Trophoblast cell (in vitro differentiated cells and primary cell): Measurements from ENCODE around the gene MTPN.

Experiments used
- DNase-seq, 2 donors: peaks; one replicate each; pipeline ENCODE4 v3.0.0-alpha.2; 2016
- H2AFZ ChIP-seq: 2 replicates; pipeline ENCODE4 v1.6.1; 2013; ENCODE audit warnings: low read length, moderate library complexity, mild to moderate bottlenecking; ENCODE audit not compliant: insufficient read depth, poor library complexity
- H2AK5ac ChIP-seq: 2 replicates; pipeline ENCODE4 v1.6.1; 2013; ENCODE audit warnings: mild to moderate bottlenecking, low read length
- H2BK120ac ChIP-seq: 2 replicates; pipeline ENCODE4 v1.6.1; 2013; ENCODE audit warnings: low read length, mild to moderate bottlenecking, moderate library complexity; ENCODE audit not compliant: insufficient read depth, poor library complexity
- H2BK12ac ChIP-seq: 2 replicates; pipeline ENCODE4 v1.6.1; 2013; ENCODE audit warnings: mild to moderate bottlenecking, low read length, moderate library complexity
- H2BK5ac ChIP-seq: 2 replicates; pipeline ENCODE4 v1.6.1; 2013; ENCODE audit warnings: low read length, low read depth, moderate library complexity, mild to moderate bottlenecking; ENCODE audit not compliant: poor library complexity
- H3K14ac ChIP-seq: 2 replicates; pipeline ENCODE4 v1.6.1; 2013; ENCODE audit warnings: mild to moderate bottlenecking, low read length
- H3K18ac ChIP-seq: 2 replicates; pipeline ENCODE4 v1.6.1; 2013; ENCODE audit warnings: mild to moderate bottlenecking, low read length
- H3K23ac ChIP-seq: 2 replicates; pipeline ENCODE4 v1.6.1; 2013; ENCODE audit warnings: low read length
- H3K27ac ChIP-seq: 2 replicates; pipeline ENCODE4 v1.5.1; 2013; ENCODE audit warnings: low read depth, mild to moderate bottlenecking, inconsistent platforms, low read length, moderate library complexity
- H3K27me3 ChIP-seq: 2 replicates; pipeline ENCODE4 v1.6.1; 2013; ENCODE audit warnings: inconsistent platforms, mild to moderate bottlenecking, low read length, moderate library complexity; ENCODE audit not compliant: insufficient read depth
- H3K36me3 ChIP-seq, 2 experiments: 1 replicate in 1 of 2; 2 replicates in 1 of 2; pipeline ENCODE4 v1.6.1; 2013; ENCODE audit warnings: low read length in 2 of 2, mild to moderate bottlenecking in 2 of 2, moderate library complexity in 1 of 2; ENCODE audit not compliant: insufficient read depth in 2 of 2, control insufficient read depth in 1 of 2
- H3K4ac ChIP-seq: 2 replicates; pipeline ENCODE4 v1.6.1; 2013; ENCODE audit warnings: low read depth, mild to moderate bottlenecking, low read length, moderate library complexity
- H3K4me1 ChIP-seq, 2 experiments: 1 replicate in 1 of 2; 2 replicates in 1 of 2; pipeline ENCODE4 v1.6.1; 2013; ENCODE audit warnings: low read length in 2 of 2, mild to moderate bottlenecking in 2 of 2, moderate library complexity in 1 of 2; ENCODE audit not compliant: insufficient read depth in 2 of 2, control insufficient read depth in 1 of 2
- H3K4me2 ChIP-seq: 2 replicates; pipeline ENCODE4 v1.6.1; 2013; ENCODE audit warnings: inconsistent platforms, mild to moderate bottlenecking, low read length, moderate library complexity
- H3K4me3 ChIP-seq: 2 replicates; pipeline ENCODE4 v1.5.1; 2013; ENCODE audit warnings: mild to moderate bottlenecking, low read depth, low read length, inconsistent platforms
- H3K79me1 ChIP-seq: one replicate; pipeline ENCODE4 v1.6.1; 2013; ENCODE audit warnings: low read length
- H3K79me2 ChIP-seq: 2 replicates; pipeline ENCODE4 v1.6.1; 2013; ENCODE audit warnings: low read length, mild to moderate bottlenecking; ENCODE audit not compliant: control insufficient read depth, insufficient read depth, poor library complexity
- H3K9ac ChIP-seq: 2 replicates; pipeline ENCODE4 v1.6.1; 2013; ENCODE audit warnings: mild to moderate bottlenecking, low read length
- H3K9me3 ChIP-seq: 2 replicates; pipeline ENCODE4 v1.6.1; 2013; ENCODE audit warnings: low read depth, mild to moderate bottlenecking, control low read depth, inconsistent platforms, low read length; ENCODE audit not compliant: insufficient read depth
- H4K12ac ChIP-seq: 2 replicates; pipeline ENCODE4 v1.6.1; 2013; ENCODE audit warnings: low read depth, mild to moderate bottlenecking, low read length, moderate library complexity
- H4K8ac ChIP-seq: 2 replicates; pipeline ENCODE4 v1.6.1; 2013; ENCODE audit warnings: low read depth, mild to moderate bottlenecking, low read length, moderate library complexity
- H4K91ac ChIP-seq: one replicate; pipeline ENCODE4 v1.6.1; 2013; ENCODE audit warnings: low read depth, mild to moderate bottlenecking, low read length, moderate library complexity
- WGBS: extraction: QIAGEN DNeasy Blood & Tissue Kit; methylation state at CpG from one replicate; pipeline ENCODE4 v1.1.7; 2013; ENCODE audit warnings: missing lambda C conversion rate; ENCODE audit not compliant: insufficient read length, insufficient coverage; ENCODE audit errors: extremely low coverage; 5-methylcytosine and 5-hydroxymethylcytosine counted together

MTPN gene

GRCh38 chr7:135938086-135938485 lies 39.1 kb downstream of the MTPN start:
- Histone ChIP-seq H2BK120ac (no peak overlapping the region), H3K4me2 (no peak overlapping the region), H2AFZ (no peak overlapping the region), H3K36me3 (no peaks in the 10 kb centered on the region), H4K8ac (no peak overlapping the region), H2AK5ac (no peak overlapping the region), H3K27ac (no peak overlapping the region), H2BK5ac (no peak overlapping the region), H3K4ac (no peak overlapping the region), H3K9me3 (no peaks in the 10 kb centered on the region), H4K91ac (no peak overlapping the region), H3K9ac (no peak overlapping the region), H3K18ac (no peak overlapping the region), H2BK12ac (no peak overlapping the region), H3K4me1 (no peaks in the 10 kb centered on the region), H3K79me1 (no peaks in the 10 kb centered on the region), H3K27me3 (no peaks in the 10 kb centered on the region), H3K79me2 (no peaks in the 10 kb centered on the region), H3K4me3 (no peak overlapping the region), H4K12ac (no peak overlapping the region), H3K14ac (no peak overlapping the region), H3K23ac (no peak overlapping the region)
- DNase-seq: no peak

GRCh38 chr7:135936497-135937217 lies 40.5 kb downstream of the MTPN start:
- Histone ChIP-seq H4K8ac (no peak overlapping the region), H3K4me3 (no peak overlapping the region), H2BK5ac (no peak overlapping the region), H3K9me3 (no peaks in the 10 kb centered on the region), H3K79me2 (no peaks in the 10 kb centered on the region), H3K4me2 (no peak overlapping the region), H2BK120ac (no peak overlapping the region), H3K27ac (no peak overlapping the region), H4K12ac (no peak overlapping the region), H3K4me1 (no peaks in the 10 kb centered on the region), H3K27me3 (no peaks in the 10 kb centered on the region), H2BK12ac (no peak overlapping the region), H3K36me3 (no peaks in the 10 kb centered on the region), H3K4ac (no peak overlapping the region), H2AFZ (no peak overlapping the region), H3K14ac (no peak overlapping the region), H4K91ac (no peak overlapping the region), H3K23ac (no peak overlapping the region), H2AK5ac (no peak overlapping the region), H3K9ac (no peak overlapping the region), H3K18ac (no peak overlapping the region), H3K79me1 (no peaks in the 10 kb centered on the region)
- no CpG with 5 or more reads among the region's 2 CpGs for WGBS
- peak; percentile 27 to 92 for DNase-seq

GRCh38 chr7:135934651-135935050 lies 42.5 kb downstream of the MTPN start:
- H3K4ac ChIP-seq: no peak overlapping the region
- H2AFZ ChIP-seq: no peak overlapping the region
- no peak overlapping the region for H3K14ac ChIP-seq
- H3K4me3 ChIP-seq: no peak overlapping the region
- peaks cover 4 to 5% of the 10 kb centered on the region in 2 experiments for H3K4me1 ChIP-seq
- no peak overlapping the region for H3K18ac ChIP-seq
- H4K91ac ChIP-seq: no peak overlapping the region
- H2BK120ac ChIP-seq: no peak overlapping the region
- no peak overlapping the region for H4K8ac ChIP-seq
- no peak overlapping the region for H2BK12ac ChIP-seq
- no peak overlapping the region for H2BK5ac ChIP-seq
- no peak overlapping the region for H3K4me2 ChIP-seq
- H3K27ac ChIP-seq: no peak overlapping the region
- no peak overlapping the region for H3K23ac ChIP-seq
- no peaks in the 10 kb centered on the region for H3K79me1 ChIP-seq
- no peak overlapping the region for H2AK5ac ChIP-seq
- no peak overlapping the region for H3K9ac ChIP-seq
- H3K36me3 ChIP-seq: no peaks in the 10 kb centered on the region
- no peaks in the 10 kb centered on the region for H3K9me3 ChIP-seq
- DNase-seq: no peak
- no peaks in the 10 kb centered on the region for H3K27me3 ChIP-seq
- H3K79me2 ChIP-seq: no peaks in the 10 kb centered on the region
- WGBS: no CpG with 5 or more reads among the region's 2 CpGs
- no peak overlapping the region for H4K12ac ChIP-seq

GRCh38 chr7:135933509-135934188 lies 43.5 kb downstream of the MTPN start:
- no peak overlapping the region for H2BK120ac ChIP-seq
- H3K79me2 ChIP-seq: no peaks in the 10 kb centered on the region
- H3K79me1 ChIP-seq: no peaks in the 10 kb centered on the region
- H3K4me2 ChIP-seq: no peak overlapping the region
- peak overlapping the region; percentile 70 for H3K4ac ChIP-seq
- no peaks in the 10 kb centered on the region for H3K9me3 ChIP-seq
- H3K23ac ChIP-seq: no peak overlapping the region
- no peak overlapping the region for H4K12ac ChIP-seq
- no CpG with 5 or more reads among the region's 2 CpGs for WGBS
- H3K27ac ChIP-seq: no peak overlapping the region
- H2BK12ac ChIP-seq: no peak overlapping the region
- H3K4me3 ChIP-seq: peak overlapping the region; percentile 6
- no peak overlapping the region for H3K18ac ChIP-seq
- no peak for DNase-seq
- H3K14ac ChIP-seq: no peak overlapping the region
- H3K4me1 ChIP-seq: peaks cover 5 to 8% of the 10 kb centered on the region in 2 experiments
- H3K9ac ChIP-seq: no peak overlapping the region
- H3K36me3 ChIP-seq: peaks cover 0 to 3% of the 10 kb centered on the region in 2 experiments
- no peak overlapping the region for H2AFZ ChIP-seq
- H4K8ac ChIP-seq: no peak overlapping the region
- no peak overlapping the region for H4K91ac ChIP-seq
- H2AK5ac ChIP-seq: no peak overlapping the region
- no peaks in the 10 kb centered on the region for H3K27me3 ChIP-seq
- H2BK5ac ChIP-seq: no peak overlapping the region
